Measurements from ENCODE around the gene PPP1R1C.

DNA sequence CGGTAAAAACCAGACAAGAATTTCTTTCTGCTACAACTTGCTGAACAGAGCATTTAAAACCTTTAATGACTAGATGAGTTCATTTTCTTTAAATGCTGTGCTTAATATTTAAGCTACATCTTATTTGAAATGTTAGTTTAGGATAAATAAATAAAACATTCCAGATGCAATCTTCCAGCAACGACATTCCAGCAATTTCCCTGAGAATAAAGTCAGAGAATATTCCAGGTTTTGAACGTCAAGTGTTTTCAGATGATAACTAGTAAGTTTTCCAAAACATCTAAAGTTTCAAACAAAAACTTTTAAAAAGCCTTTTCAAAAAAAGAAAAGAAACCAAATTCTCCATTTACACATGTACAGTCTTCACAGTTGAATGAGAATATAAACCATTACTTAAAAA lies 104.8 kb downstream of the PPP1R1C start:
- TF ChIP-seq, protein P1, sequence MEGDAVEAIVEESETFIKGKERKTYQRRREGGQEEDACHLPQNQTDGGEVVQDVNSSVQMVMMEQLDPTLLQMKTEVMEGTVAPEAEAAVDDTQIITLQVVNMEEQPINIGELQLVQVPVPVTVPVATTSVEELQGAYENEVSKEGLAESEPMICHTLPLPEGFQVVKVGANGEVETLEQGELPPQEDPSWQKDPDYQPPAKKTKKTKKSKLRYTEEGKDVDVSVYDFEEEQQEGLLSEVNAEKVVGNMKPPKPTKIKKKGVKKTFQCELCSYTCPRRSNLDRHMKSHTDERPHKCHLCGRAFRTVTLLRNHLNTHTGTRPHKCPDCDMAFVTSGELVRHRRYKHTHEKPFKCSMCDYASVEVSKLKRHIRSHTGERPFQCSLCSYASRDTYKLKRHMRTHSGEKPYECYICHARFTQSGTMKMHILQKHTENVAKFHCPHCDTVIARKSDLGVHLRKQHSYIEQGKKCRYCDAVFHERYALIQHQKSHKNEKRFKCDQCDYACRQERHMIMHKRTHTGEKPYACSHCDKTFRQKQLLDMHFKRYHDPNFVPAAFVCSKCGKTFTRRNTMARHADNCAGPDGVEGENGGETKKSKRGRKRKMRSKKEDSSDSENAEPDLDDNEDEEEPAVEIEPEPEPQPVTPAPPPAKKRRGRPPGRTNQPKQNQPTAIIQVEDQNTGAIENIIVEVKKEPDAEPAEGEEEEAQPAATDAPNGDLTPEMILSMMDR (IDR thresholded peaks at IDR 0.05 in 4 of 5, conservative IDR thresholded peaks at IDR 0.05 in 1 of 5): no peak
- TF ChIP-seq POLR2A (IDR thresholded peaks at IDR 0.05): no peak
